K562 (cell line): ENCODE measurements around the gene RETREG2. TPM values are rescaled to one million over a fixed set of nuclear protein-coding genes. Genes with fewer than 3 reads are reported as not detected.

Source experiments
- ATAC-seq: fragments of 200-7000 bp; cut with Tn5 transposase; 3 replicates; pipeline ENCODE4 v1.9.1; 2020; ENCODE audit warnings: moderate library complexity
- BruUV-seq: library from RNA; stranded (reverse); fragments of 400-500 nt; replicated peaks from 2 replicates; lab custom pipeline; 2021; lab: Mats Ljungman, UMichigan
- CTCF ChIA-PET: fragments of 300-600 bp; formaldehyde crosslinking; extraction: SDS; loops from one replicate; lab custom pipeline; 2021; ENCODE audit warnings: low intra/inter-chr PET ratio; lab: Yijun Ruan, JAX
- POLR2A ChIA-PET: fragments of 300-600, 350-650 bp; sonication (Branson Sonifier 250); formaldehyde crosslinking; extraction: SDS; loops from one replicate; lab custom pipeline; 2021; ENCODE audit warnings: antibody characterized with exemption, inconsistent platforms; lab: Yijun Ruan, JAX
- DNase-seq, 4 experiments: peaks; one replicate each; pipeline versions ENCODE4 v3.0.0 to v3.0.0-alpha.2; 2011 to 2018; ENCODE audit warnings: low spot score in 3 of 4, mixed read lengths in 3 of 4; ENCODE audit errors: extremely low read depth in 1 of 4
- FAIRE-seq: peaks from 2 replicates; lab custom pipeline; 2011; peaks lifted over from hg19 to GRCh38; lab: Jason Lieb, UNC
- H2AFZ ChIP-seq: 2 replicates; pipeline ENCODE4 v1.6.0; 2011; ENCODE audit warnings: low read depth, low read length, control low read depth, inconsistent platforms
- H3K27ac ChIP-seq: fragments of 200-600 bp; 3 replicates; pipeline ENCODE4 v1.8.0; 2011; ENCODE audit warnings: low read depth, mild to moderate bottlenecking, control low read depth, inconsistent platforms, low read length, moderate library complexity, mixed read lengths; ENCODE audit errors: extremely low read depth
- H3K27me3 ChIP-seq, 2 experiments: fragments of 300-600 bp in 1 of 2; 2 replicates in 1 of 2; 3 replicates in 1 of 2; pipeline versions ENCODE4 v1.6.0 to v1.8.0; 2011; ENCODE audit warnings: inconsistent platforms in 2 of 2, low read length in 2 of 2, mild to moderate bottlenecking in 1 of 2, mixed read lengths in 1 of 2, moderate library complexity in 1 of 2; ENCODE audit not compliant: control insufficient read depth in 2 of 2, insufficient read depth in 2 of 2
- H3K36me3 ChIP-seq: fragments of 300-600 bp; 3 replicates; pipeline ENCODE4 v1.8.0; 2011; ENCODE audit warnings: mild to moderate bottlenecking, low read length, inconsistent platforms; ENCODE audit not compliant: control insufficient read depth, insufficient read depth
- H3K4me1 ChIP-seq, 2 experiments: fragments of 200-600 bp in 1 of 2; replicated peaks in 1 of 2; 2 replicates in 1 of 2; 3 replicates in 1 of 2; pipeline versions ENCODE4 v1.5.1 to v1.8.0; 2011; ENCODE audit warnings: inconsistent platforms in 2 of 2, low read length in 2 of 2, mild to moderate bottlenecking in 1 of 2, mixed read lengths in 1 of 2, moderate library complexity in 1 of 2; ENCODE audit not compliant: control insufficient read depth in 2 of 2, insufficient read depth in 2 of 2
- H3K4me2 ChIP-seq: 2 replicates; pipeline ENCODE4 v1.6.1; 2011; ENCODE audit warnings: low read length, control low read depth, inconsistent platforms, mixed read lengths; ENCODE audit not compliant: insufficient read depth
- H3K4me3 ChIP-seq: fragments of 200-600 bp; sonication (generic), shearing (Covaris generic); 2 replicates; pipeline ENCODE4 v1.5.1; 2016; ENCODE audit warnings: control low read depth, inconsistent platforms
- H3K79me2 ChIP-seq: fragments of 200-600 bp; 3 replicates; pipeline ENCODE4 v1.8.0; 2011; ENCODE audit warnings: low read length, inconsistent platforms; ENCODE audit not compliant: control insufficient read depth, insufficient read depth
- H3K9ac ChIP-seq, 2 experiments: 2 replicates each; pipeline versions ENCODE4 v1.6.0 to v1.6.1; 2011; ENCODE audit warnings: low read depth in 2 of 2, low read length in 2 of 2, control low read depth in 1 of 2, inconsistent platforms in 1 of 2, mild to moderate bottlenecking in 1 of 2, mixed read lengths in 1 of 2; ENCODE audit not compliant: insufficient read depth in 1 of 2
- H3K9me1 ChIP-seq: one replicate; pipeline ENCODE4 v1.6.0; 2011; ENCODE audit warnings: inconsistent platforms, mild to moderate bottlenecking, low read length, moderate library complexity; ENCODE audit not compliant: control insufficient read depth, insufficient read depth
- H3K9me3 ChIP-seq: replicated peaks from 2 replicates; pipeline ENCODE4 v1.5.1; 2011; ENCODE audit warnings: low read depth, low read length, inconsistent platforms; ENCODE audit not compliant: control insufficient read depth, insufficient read depth
- H4K20me1 ChIP-seq: replicated peaks from 2 replicates; pipeline ENCODE4 v1.6.1; 2011; ENCODE audit warnings: low read length, inconsistent platforms, mixed read lengths; ENCODE audit not compliant: control insufficient read depth, insufficient read depth
- CHCHD3 ChIP-seq: fragments of 250-450 bp; sonication (Bioruptor Pico); IDR thresholded peaks from 2 replicates; pipeline ENCODE4 v2.1.2; 2022; ENCODE audit warnings: mild to moderate bottlenecking
- ERF ChIP-seq: fragments of 450-650 bp; formaldehyde crosslinking; IDR thresholded peaks from 2 replicates; pipeline ENCODE4 v1.4.0; 2020; ENCODE audit warnings: mild to moderate bottlenecking, mixed read lengths
- FIP1L1 ChIP-seq: fragments of 200-400 bp; formaldehyde crosslinking; IDR thresholded peaks from 2 replicates; pipeline ENCODE4 v1.6.1; 2018; ENCODE audit warnings: mild to moderate bottlenecking, low read depth, low read length; ENCODE audit not compliant: poor library complexity, severe bottlenecking
- GATAD2B ChIP-seq: fragments of 450-650 bp; IDR thresholded peaks from 2 replicates; pipeline ENCODE4 v1.6.1; 2017; ENCODE audit warnings: mild to moderate bottlenecking, borderline replicate concordance
- HMG20A ChIP-seq: fragments of 450-650 bp; formaldehyde crosslinking; conservative IDR thresholded peaks from 2 replicates; pipeline ENCODE4 v1.4.0; 2020; ENCODE audit warnings: mild to moderate bottlenecking, mixed read lengths
- L3MBTL2 ChIP-seq: fragments of 450-650 bp; IDR thresholded peaks from 2 replicates; pipeline ENCODE4 v1.6.1; 2016; ENCODE audit warnings: mild to moderate bottlenecking, moderate library complexity
- NRF1 ChIP-seq, 2 experiments: fragments of 450-650 bp; IDR thresholded peaks in 1 of 2; conservative IDR thresholded peaks in 1 of 2; 2 replicates each; pipeline ENCODE4 v1.6.1; 2014; ENCODE audit warnings: mild to moderate bottlenecking in 2 of 2
- OTX1 ChIP-seq: fragments of 450-650 bp; formaldehyde crosslinking; IDR thresholded peaks from 2 replicates; pipeline ENCODE4 v1.4.0; 2022; ENCODE audit warnings: mild to moderate bottlenecking
- RAD21 ChIP-seq, 2 experiments: fragments of 250-450 bp in 1 of 2; fragments of 450-650 bp in 1 of 2; sonication (Bioruptor Pico) in 1 of 2; formaldehyde crosslinking in 1 of 2; IDR thresholded peaks in 1 of 2; conservative IDR thresholded peaks in 1 of 2; 2 replicates each; pipeline versions ENCODE4 v1.4.0 to v1.8.0; 2020 to 2022; ENCODE audit warnings: mild to moderate bottlenecking in 2 of 2, moderate library complexity in 1 of 2
- RERE ChIP-seq: sonication (generic); formaldehyde crosslinking; IDR thresholded peaks from 2 replicates; pipeline ENCODE4 v1.8.0; 2023; ENCODE audit warnings: missing genetic modification reagents, mild to moderate bottlenecking, borderline replicate concordance
- RFX1 ChIP-seq: fragments of 450-650 bp; IDR thresholded peaks from 2 replicates; pipeline ENCODE4 v1.6.1; 2016; ENCODE audit warnings: mild to moderate bottlenecking, moderate library complexity
- TBP ChIP-seq: optimal IDR thresholded peaks from 2 replicates; pipeline ENCODE3; 2011; ENCODE audit warnings: low read depth, low read length, improper control_type of control experiment
- VEZF1 ChIP-seq: fragments of 200-800 bp; sonication (Bioruptor generic); IDR thresholded peaks from 2 replicates; pipeline ENCODE4 v1.6.1; 2017; ENCODE audit warnings: missing genetic modification characterization, missing compliant biosample characterization
- ZFP1 ChIP-seq: fragments of 450-650 bp; formaldehyde crosslinking; IDR thresholded peaks from 2 replicates; pipeline ENCODE4 v1.4.0; 2020; ENCODE audit warnings: mild to moderate bottlenecking, mixed read lengths
- ZFX ChIP-seq: sonication (generic); formaldehyde crosslinking; IDR thresholded peaks from 2 replicates; pipeline ENCODE4 v1.8.0; 2022; ENCODE audit warnings: mild to moderate bottlenecking, missing genetic modification reagents, moderate library complexity
- WGBS: fragments of 100-300 bp; shearing (Covaris generic); methylation state at CpG from one replicate; pipeline ENCODE4 v1.1.6; 2016; ENCODE audit warnings: low coverage, mixed read lengths; ENCODE audit not compliant: insufficient coverage; ENCODE audit errors: missing lambda C conversion rate; 5-methylcytosine and 5-hydroxymethylcytosine counted together
- in situ Hi-C: fragments of 300-500 bp; cut with MboI; formaldehyde crosslinking; loops from 4 replicates; pipeline ENCODE4 v1.15.0; 2018; ENCODE audit warnings: inconsistent platforms, mixed read lengths
- intact Hi-C: fragments of 100-400 bp; cut with micrococcal nuclease; formaldehyde crosslinking; loops from 2 replicates; pipeline ENCODE4 v1.14.2; 2022
- polyA plus RNA-seq, 8 experiments: library from polyadenylated mRNA; depleted of rRNA in 4 of 8; stranded (reverse) in 5 of 8; unstranded in 3 of 8; fragments of >200 nt; fragmentation: Nextera tagmentation in 2 of 8; fragmentation: Illumina TruSeq in 1 of 8; extraction: Ambion mirVana in 2 of 8; extraction: Trizol in 1 of 8; gene quantifications; 2 replicates each; pipeline versions ENCODE4 v1.2.1 to v1.2.3, GENCODE V29; 2011 to 2014; ENCODE audit warnings: inconsistent platforms in 1 of 8, missing spikeins in 1 of 8
- total RNA-seq, 7 experiments: library from RNA; depleted of rRNA in 6 of 7; stranded (reverse); fragments of >200 nt in 6 of 7; fragmentation: Illumina TruSeq in 2 of 7; extraction: Trizol in 2 of 7; gene quantifications; 2 replicates each; pipeline versions ENCODE4 v1.2.1 to v1.2.3, GENCODE V29; 2011 to 2021; ENCODE audit warnings: low replicate concordance in 1 of 7

Gene RETREG2
- total and polyA plus RNA-seq, 9 of the 15 experiments (the other 6 are each of a cell fraction or from before 2014, with no cell fraction given) = 4.9 to 40.1 (median 19.2) TPM

GRCh38 chr2:219176818-219177551 is 1.1 kb upstream of the RETREG2 start, which contains the start of gene CNPPD1:
Gene CNPPD1, minus strand, starts transcription at chr2:219176925. Its CDS starts 97 bp downstream, at chr2:219176828.
- CTCF ChIA-PET = no interaction called here
- FAIRE-seq (peak; percentile 49), DNase-seq (peak; percentile 80 to 89 (median 84)), ATAC-seq (peak; percentile 92)
- Histone ChIP-seq H3K9me3 (no peaks in the 10 kb centered on the region), H3K4me1 (peaks cover 9 to 25% of the 10 kb centered on the region in 2 experiments; a peak in 4 of 5 replicates), H3K4me2 (peak within 1 kb of the TSS; percentile 100), H3K9me1 (no peaks in the 10 kb centered on the region), H3K36me3 (peaks cover 53% of the 10 kb centered on the region; the same call in 2 of the 3 replicates), H3K4me3 (peak within 1 kb of the TSS; percentile 80), H3K27me3 (no peaks in the 10 kb centered on the region), H3K27ac (peak within 1 kb of the TSS; percentile 97), H4K20me1 (no peaks in the 10 kb centered on the region), H3K9ac (peak within 1 kb of the TSS; percentile 90 to 94), H2AFZ (peak within 1 kb of the TSS; percentile 88), H3K79me2 (peaks cover 42% of the 10 kb centered on the region)
- intact Hi-C loops = loop anchor here (1.0 to 2.0 kb wide), 4 partner anchors 17 to 102 kb away; partner anchors contain the start of genes ABCB6, DNAJB2, NHEJ1 and ZFAND2B
- in situ Hi-C loops = no loop called here
- POLR2A ChIA-PET = interaction anchor here (0.6 to 1.7 kb wide), 12 partner anchors 12 to 118 kb away, joined by 3 to 9 read pairs (median 3); partner anchors contain the start of genes DNAJB2 and ZFAND2B
- WGBS = 0% methylated on average over 26 of the region's 69 CpGs
- BruUV-seq = TSS peak; percentile 34
- no peak; the same call in 1 of the 2 replicates for TF ChIP-seq ERF
- TF ChIP-seq CHCHD3 (CRISPR knock-in tag) = no peak
- TF ChIP-seq NRF1 (conservative IDR thresholded peaks at IDR 0.05 in 1 of 2, IDR thresholded peaks at IDR 0.05 in 1 of 2) = peak in 1 of 2 experiments; percentile 23; a peak in 2 of 4 replicates
- TF ChIP-seq GATAD2B = peak; percentile 72; the same call in 1 of the 2 replicates
- TF ChIP-seq FIP1L1 = peak; percentile 67
- peak; percentile 98 for TF ChIP-seq L3MBTL2
- peak; percentile 43 for TF ChIP-seq TBP
- TF ChIP-seq RAD21 (CRISPR knock-in tag; conservative IDR thresholded peaks at IDR 0.05 in 1 of 2, IDR thresholded peaks at IDR 0.05 in 1 of 2) = no peak
- no peak for TF ChIP-seq RFX1
- TF ChIP-seq VEZF1 = peak; percentile 97
- no peak for TF ChIP-seq RERE (CRISPR knock-in tag)
- TF ChIP-seq OTX1 (CRISPR knock-in tag) = no peak
- TF ChIP-seq HMG20A (CRISPR knock-in tag) = no peak
- TF ChIP-seq ZFX (CRISPR knock-in tag) = peak; percentile 88
- TF ChIP-seq ZFP1 (CRISPR knock-in tag) = no peak
